Karpas-422 (cell line): ENCODE measurements around the gene SKI. TPM values are rescaled to one million over a fixed set of nuclear protein-coding genes. Genes with fewer than 3 reads are reported as not detected.
"Not testable (repeated sequence)": the region's sequence is repeated elsewhere in the genome, so short reads cannot be mapped to it uniquely, and the experiment has no call there.

Experiments
- DNase-seq: peaks from one replicate; pipeline ENCODE4 v3.0.0-alpha.2; 2015
- H2AFZ ChIP-seq: fragments of 200-600 bp; sonication (generic); 2 replicates; pipeline ENCODE4 v1.6.1; 2014; ENCODE audit warnings: antibody characterized with exemption, low read length, mixed read lengths
- H3K27ac ChIP-seq: fragments of 200-600 bp; sonication (generic); 2 replicates; pipeline ENCODE4 v1.5.1; 2014; ENCODE audit warnings: mild to moderate bottlenecking, low read length, moderate library complexity
- H3K27me3 ChIP-seq: fragments of 200-600 bp; sonication (generic); 2 replicates; pipeline ENCODE4 v1.6.1; 2014; ENCODE audit warnings: low read length, mixed read lengths
- H3K36me3 ChIP-seq: fragments of 200-600 bp; sonication (generic); 2 replicates; pipeline ENCODE4 v1.6.1; 2014; ENCODE audit warnings: low read length, mixed read lengths; ENCODE audit not compliant: insufficient read depth
- H3K4me1 ChIP-seq: fragments of 200-600 bp; sonication (generic); 2 replicates; pipeline ENCODE4 v1.6.1; 2014; ENCODE audit warnings: mild to moderate bottlenecking, low read length, mixed read lengths
- H3K4me2 ChIP-seq: fragments of 200-600 bp; sonication (generic); 2 replicates; pipeline ENCODE4 v1.6.1; 2014; ENCODE audit warnings: low read length, low read depth, mild to moderate bottlenecking; ENCODE audit not compliant: poor library complexity, severe bottlenecking
- H3K4me3 ChIP-seq: fragments of 200-600 bp; sonication (generic); 2 replicates; pipeline ENCODE4 v1.5.1; 2014; ENCODE audit warnings: mild to moderate bottlenecking, antibody characterized with exemption, low read length, mixed read lengths
- H3K79me2 ChIP-seq: fragments of 200-600 bp; sonication (generic); 2 replicates; pipeline ENCODE4 v1.6.1; 2014; ENCODE audit warnings: mild to moderate bottlenecking, low read length, mixed read lengths
- H3K9ac ChIP-seq: fragments of 200-600 bp; sonication (generic); 2 replicates; pipeline ENCODE4 v1.6.0; 2014; ENCODE audit warnings: low read length
- H3K9me2 ChIP-seq: fragments of 200-600 bp; sonication (generic), shearing (Covaris generic); replicated peaks from 2 replicates; pipeline ENCODE4 v1.6.0; 2014; ENCODE audit warnings: mild to moderate bottlenecking, low read length, moderate library complexity; ENCODE audit not compliant: insufficient read depth
- H3K9me3 ChIP-seq: fragments of 300-700, 200-600 bp; sonication (generic); 2 replicates; pipeline ENCODE4 v1.6.1; 2014; ENCODE audit warnings: low read length, mixed read lengths
- H4K20me1 ChIP-seq: fragments of 200-600 bp; sonication (generic); 2 replicates; pipeline ENCODE4 v1.6.1; 2014; ENCODE audit warnings: mild to moderate bottlenecking, antibody characterized with exemption, low read length, low read depth; ENCODE audit not compliant: insufficient read depth
- total RNA-seq: library from RNA; depleted of rRNA; stranded (reverse); fragments of >200 nt; shearing (Covaris generic); gene quantifications from 2 replicates; pipeline ENCODE4 v1.2.3, GENCODE V29; 2014; ENCODE audit warnings: low replicate concordance

Gene SKI
- total RNA-seq, 1 experiment from 2014 or later, result 1.7 TPM

- Histone ChIP-seq H3K36me3 (no peaks in the 10 kb centered on the region), H2AFZ (no peak overlapping the region), H3K9ac (no peak overlapping the region), H3K79me2 (no peaks in the 10 kb centered on the region), H3K4me2 (no peak overlapping the region), H3K9me3 (no peaks in the 10 kb centered on the region), H3K9me2 (no peaks in the 10 kb centered on the region), H3K4me3 (no peak overlapping the region), H3K27ac (no peak overlapping the region), H4K20me1 (no peaks in the 10 kb centered on the region), H3K27me3 (no peaks in the 10 kb centered on the region), H3K4me1 (no peaks in the 10 kb centered on the region)
- peak; percentile 43 for DNase-seq
These were observed 96.6 kb downstream of the SKI start for GRCh38 chr1:2324553-2325366.

- Histone ChIP-seq H3K9me3 (no peaks in the 10 kb centered on the region), H3K27me3 (no peaks in the 10 kb centered on the region), H2AFZ (no peak overlapping the region), H3K4me3 (no peak overlapping the region), H4K20me1 (no peaks in the 10 kb centered on the region), H3K36me3 (no peaks in the 10 kb centered on the region), H3K4me2 (no peak overlapping the region), H3K79me2 (no peaks in the 10 kb centered on the region), H3K9ac (no peak overlapping the region), H3K4me1 (no peaks in the 10 kb centered on the region), H3K27ac (no peak overlapping the region), H3K9me2 (no peaks in the 10 kb centered on the region)
- DNase-seq, result no peak
These were observed 98.4 kb downstream of the SKI start for GRCh38 chr1:2326524-2326923.

- not testable (repeated sequence) for H3K27ac ChIP-seq, H3K79me2 ChIP-seq, H2AFZ ChIP-seq, H3K9me2 ChIP-seq, H3K9me3 ChIP-seq, DNase-seq, H3K4me1 ChIP-seq, H3K9ac ChIP-seq, H3K27me3 ChIP-seq, H3K36me3 ChIP-seq, H3K4me3 ChIP-seq, H4K20me1 ChIP-seq, H3K4me2 ChIP-seq
These were observed 99.0 kb downstream of the SKI start for GRCh38 chr1:2327162-2327561.

GRCh38 chr1:2327841-2328240 lies 99.7 kb downstream of the SKI start:
- no peaks in the 10 kb centered on the region for H3K27me3 ChIP-seq
- no peak for DNase-seq
- no peak overlapping the region for H2AFZ ChIP-seq
- H3K4me1 ChIP-seq, result no peaks in the 10 kb centered on the region
- no peak overlapping the region for H3K4me2 ChIP-seq
- H3K9me2 ChIP-seq, result no peaks in the 10 kb centered on the region
- no peaks in the 10 kb centered on the region for H4K20me1 ChIP-seq
- no peak overlapping the region for H3K4me3 ChIP-seq
- H3K9ac ChIP-seq, result no peak overlapping the region
- no peak overlapping the region for H3K27ac ChIP-seq
- no peaks in the 10 kb centered on the region for H3K79me2 ChIP-seq
- no peaks in the 10 kb centered on the region for H3K36me3 ChIP-seq
- no peaks in the 10 kb centered on the region for H3K9me3 ChIP-seq

- no peaks in the 10 kb centered on the region for H3K9me3 ChIP-seq
- H3K36me3 ChIP-seq, result no peaks in the 10 kb centered on the region
- no peaks in the 10 kb centered on the region for H4K20me1 ChIP-seq
- no peak overlapping the region for H3K4me2 ChIP-seq
- no peak overlapping the region for H3K9ac ChIP-seq
- no peaks in the 10 kb centered on the region for H3K4me1 ChIP-seq
- H3K4me3 ChIP-seq, result no peak overlapping the region
- H3K79me2 ChIP-seq, result no peaks in the 10 kb centered on the region
- no peak for DNase-seq
- H3K9me2 ChIP-seq, result no peaks in the 10 kb centered on the region
- H3K27ac ChIP-seq, result no peak overlapping the region
- H3K27me3 ChIP-seq, result no peaks in the 10 kb centered on the region
- no peak overlapping the region for H2AFZ ChIP-seq
These were observed 100.7 kb downstream of the SKI start for GRCh38 chr1:2328676-2329455.

GRCh38 chr1:2330035-2330434 lies 101.9 kb downstream of the SKI start:
- no peak for DNase-seq
- Histone ChIP-seq H3K9me3 (no peaks in the 10 kb centered on the region), H3K4me3 (no peak overlapping the region), H4K20me1 (no peaks in the 10 kb centered on the region), H3K27ac (no peak overlapping the region), H3K9ac (no peak overlapping the region), H3K4me1 (no peaks in the 10 kb centered on the region), H3K79me2 (no peaks in the 10 kb centered on the region), H3K27me3 (no peaks in the 10 kb centered on the region), H2AFZ (no peak overlapping the region), H3K9me2 (no peaks in the 10 kb centered on the region), H3K36me3 (no peaks in the 10 kb centered on the region), H3K4me2 (no peak overlapping the region)

GRCh38 chr1:2330519-2331199 lies 102.5 kb downstream of the SKI start:
- H3K9ac ChIP-seq, result no peak overlapping the region

GRCh38 chr1:2331200-2331544 lies 103.1 kb downstream of the SKI start:
- no peak overlapping the region for H3K4me3 ChIP-seq
- no peaks in the 10 kb centered on the region for H3K79me2 ChIP-seq
- no peaks in the 10 kb centered on the region for H3K9me2 ChIP-seq
- H3K36me3 ChIP-seq, result no peaks in the 10 kb centered on the region
- H2AFZ ChIP-seq, result no peak overlapping the region
- H3K27me3 ChIP-seq, result no peaks in the 10 kb centered on the region
- H4K20me1 ChIP-seq, result no peaks in the 10 kb centered on the region
- no peak overlapping the region for H3K27ac ChIP-seq
- H3K4me1 ChIP-seq, result no peaks in the 10 kb centered on the region
- DNase-seq, result no peak
- no peak overlapping the region for H3K9ac ChIP-seq
- no peaks in the 10 kb centered on the region for H3K9me3 ChIP-seq
- no peak overlapping the region for H3K4me2 ChIP-seq

More at GRCh38 chr1:2330519-2331199, 102.5 kb downstream of the SKI start:
- Histone ChIP-seq H3K4me2 (no peak overlapping the region), H3K79me2 (no peaks in the 10 kb centered on the region), H2AFZ (no peak overlapping the region), H3K9me2 (no peaks in the 10 kb centered on the region), H4K20me1 (no peaks in the 10 kb centered on the region), H3K27ac (no peak overlapping the region), H3K27me3 (no peaks in the 10 kb centered on the region), H3K36me3 (no peaks in the 10 kb centered on the region), H3K9me3 (no peaks in the 10 kb centered on the region), H3K4me3 (no peak overlapping the region), H3K4me1 (no peaks in the 10 kb centered on the region)
- DNase-seq, result no peak
